ENCODE data around the gene TENM4. TPM values are rescaled to one million over a fixed set of nuclear protein-coding genes. Genes with fewer than 3 reads are reported as not detected.

TENM4 gene
- total RNA-seq, 1 donor from 2014 or later, result 27.2 TPM

- DNase-seq, result no peak
These were observed 478.7 kb downstream of the TENM4 start for GRCh38 chr11:78961937-78962701.

- no peak for DNase-seq
These were observed 479.6 kb downstream of the TENM4 start for GRCh38 chr11:78961247-78961646.

- DNase-seq, result no peak
These were observed 482.4 kb downstream of the TENM4 start for GRCh38 chr11:78958444-78958843.

- DNase-seq, result no peak
These were observed 483.2 kb downstream of the TENM4 start for GRCh38 chr11:78957476-78958245.

- DNase-seq, result no peak
These were observed 486.1 kb downstream of the TENM4 start for GRCh38 chr11:78954696-78955095.

- DNase-seq, result no peak
These were observed 486.6 kb downstream of the TENM4 start for GRCh38 chr11:78954261-78954660.

- DNase-seq, result no peak
These were observed 487.9 kb downstream of the TENM4 start for GRCh38 chr11:78952890-78953289.

- DNase-seq, result no peak
These were observed 488.7 kb downstream of the TENM4 start for GRCh38 chr11:78952175-78952574.

GRCh38 chr11:78949976-78950690 is 490.7 kb downstream of the TENM4 start:
- no peak for DNase-seq

- DNase-seq, result peak; percentile 12
These were observed 493.6 kb downstream of the TENM4 start for GRCh38 chr11:78946945-78947902.

- DNase-seq, result no peak
These were observed 497.0 kb downstream of the TENM4 start for GRCh38 chr11:78943841-78944240.

GRCh38 chr11:78943154-78943553 is 497.7 kb downstream of the TENM4 start:
- DNase-seq, result no peak

GRCh38 chr11:78941226-78941851 is 499.5 kb downstream of the TENM4 start:
- DNase-seq, result no peak

- no peak for DNase-seq
These were observed 500.2 kb downstream of the TENM4 start for GRCh38 chr11:78940500-78941225.

- DNase-seq, result no peak
These were observed 501.9 kb downstream of the TENM4 start for GRCh38 chr11:78938971-78939370.

GRCh38 chr11:78938036-78938435 is 502.8 kb downstream of the TENM4 start:
- DNase-seq, result no peak

- no peak for DNase-seq
These were observed 505.3 kb downstream of the TENM4 start for GRCh38 chr11:78935398-78936068.

GRCh38 chr11:78933350-78933749 is 507.5 kb downstream of the TENM4 start:
- DNase-seq, result no peak

GRCh38 chr11:78932757-78933156 is 508.1 kb downstream of the TENM4 start:
- DNase-seq, result no peak

GRCh38 chr11:78931891-78932290 is 508.9 kb downstream of the TENM4 start:
- DNase-seq, result no peak

All from skin of body (tissue), 2 donors.